Nephron (organoid): ENCODE measurements around the gene MID1.
"Not testable (repeated sequence)": the region's sequence is repeated elsewhere in the genome, so short reads cannot be mapped to it uniquely, and the experiment has no call there.

Experiments used
- H3K27ac Mint-ChIP-seq, 3 experiments: 2 replicates each; pipeline ENCODE4 v1.8.0; 2020; ENCODE audit warnings: mixed read lengths in 3 of 3, mild to moderate bottlenecking in 2 of 3, moderate library complexity in 1 of 3
- H3K27me3 Mint-ChIP-seq: 2 replicates; pipeline ENCODE4 v1.8.0; 2021; ENCODE audit warnings: low read depth, mild to moderate bottlenecking, moderate library complexity, mixed read lengths
- H3K36me3 Mint-ChIP-seq: 2 replicates; pipeline ENCODE4 v1.8.0; 2020; ENCODE audit warnings: low read depth, mixed read lengths
- H3K4me1 Mint-ChIP-seq: 2 replicates; pipeline ENCODE4 v1.8.0; 2020; ENCODE audit warnings: mixed read lengths
- H3K4me3 Mint-ChIP-seq, 3 experiments: 2 replicates each; pipeline ENCODE4 v1.8.0; 2020; ENCODE audit warnings: mild to moderate bottlenecking in 3 of 3, mixed read lengths in 3 of 3, moderate library complexity in 2 of 3
- H3K9me3 Mint-ChIP-seq: 2 replicates; pipeline ENCODE4 v1.8.0; 2020; ENCODE audit warnings: mixed read lengths
- TF ChIP-seq, protein P1 (sequence below), 3 experiments: fragments of 200-600 bp; sonication (generic); IDR thresholded peaks; one replicate each; pipeline ENCODE4 v1.5.0; 2021; ENCODE audit warnings: antibody characterized with exemption in 3 of 3; ENCODE audit not compliant: unreplicated experiment in 3 of 3

Gene MID1

DNA sequence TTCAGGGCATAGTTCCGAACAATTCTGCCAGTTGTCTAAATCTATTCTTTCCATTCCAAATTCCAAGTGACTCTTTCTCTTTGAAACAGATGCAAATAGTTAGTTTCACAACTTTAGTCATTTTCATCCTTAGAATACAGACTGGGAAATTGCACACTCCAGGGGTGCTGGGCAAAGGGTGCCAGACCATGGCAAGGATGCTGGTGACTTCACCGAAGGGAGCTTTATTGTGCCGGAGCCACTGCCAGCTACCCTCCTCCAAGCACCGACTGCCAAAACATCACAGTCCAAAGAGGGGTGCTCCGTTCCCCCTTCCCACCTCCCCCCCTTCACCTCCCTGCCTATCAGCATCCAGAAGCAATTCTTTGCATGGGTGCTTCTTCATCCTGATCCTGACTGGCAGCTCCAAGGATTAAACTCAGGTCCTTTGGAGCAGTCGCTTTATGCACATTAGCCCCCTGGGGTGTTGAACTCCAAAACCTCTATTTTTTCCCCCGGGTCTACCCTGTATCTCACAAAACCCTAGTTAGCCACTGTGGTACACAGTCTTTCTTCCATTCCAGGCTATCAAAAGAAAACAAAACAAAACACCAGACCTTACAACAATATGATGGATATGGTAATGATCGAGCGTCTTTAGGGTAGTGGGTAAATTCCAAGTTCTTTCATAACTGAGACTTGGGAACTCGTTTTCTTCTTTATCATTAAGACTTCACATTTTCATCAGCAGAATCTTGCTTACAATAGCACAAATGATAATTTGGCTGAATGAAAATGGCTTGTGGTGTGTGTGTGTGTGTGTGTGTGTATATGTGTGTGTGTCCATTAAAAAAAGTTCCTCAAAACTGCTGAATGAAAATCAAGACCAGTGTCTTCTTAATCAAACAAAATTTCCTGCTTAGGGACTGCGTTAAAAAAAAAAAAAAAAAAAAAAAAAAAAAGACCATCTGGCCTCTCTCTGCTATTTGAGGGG, 28.7 kb downstream of the MID1 start:
- Mint-ChIP-seq H3K27me3 (no peaks in the 10 kb centered on the region), H3K4me3 (no peak overlapping the region), H3K4me1 (peaks cover 27% of the 10 kb centered on the region), H3K27ac (peak overlapping the region in 2 of 3 experiments; percentile 6 to 37), H3K9me3 (peaks cover 4% of the 10 kb centered on the region), H3K36me3 (peaks cover 10% of the 10 kb centered on the region)
- TF ChIP-seq, protein P1, sequence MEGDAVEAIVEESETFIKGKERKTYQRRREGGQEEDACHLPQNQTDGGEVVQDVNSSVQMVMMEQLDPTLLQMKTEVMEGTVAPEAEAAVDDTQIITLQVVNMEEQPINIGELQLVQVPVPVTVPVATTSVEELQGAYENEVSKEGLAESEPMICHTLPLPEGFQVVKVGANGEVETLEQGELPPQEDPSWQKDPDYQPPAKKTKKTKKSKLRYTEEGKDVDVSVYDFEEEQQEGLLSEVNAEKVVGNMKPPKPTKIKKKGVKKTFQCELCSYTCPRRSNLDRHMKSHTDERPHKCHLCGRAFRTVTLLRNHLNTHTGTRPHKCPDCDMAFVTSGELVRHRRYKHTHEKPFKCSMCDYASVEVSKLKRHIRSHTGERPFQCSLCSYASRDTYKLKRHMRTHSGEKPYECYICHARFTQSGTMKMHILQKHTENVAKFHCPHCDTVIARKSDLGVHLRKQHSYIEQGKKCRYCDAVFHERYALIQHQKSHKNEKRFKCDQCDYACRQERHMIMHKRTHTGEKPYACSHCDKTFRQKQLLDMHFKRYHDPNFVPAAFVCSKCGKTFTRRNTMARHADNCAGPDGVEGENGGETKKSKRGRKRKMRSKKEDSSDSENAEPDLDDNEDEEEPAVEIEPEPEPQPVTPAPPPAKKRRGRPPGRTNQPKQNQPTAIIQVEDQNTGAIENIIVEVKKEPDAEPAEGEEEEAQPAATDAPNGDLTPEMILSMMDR (IDR thresholded peaks at IDR 0.05; ENCODE audit: unreplicated experiment in 3 of 3) = no peak

DNA sequence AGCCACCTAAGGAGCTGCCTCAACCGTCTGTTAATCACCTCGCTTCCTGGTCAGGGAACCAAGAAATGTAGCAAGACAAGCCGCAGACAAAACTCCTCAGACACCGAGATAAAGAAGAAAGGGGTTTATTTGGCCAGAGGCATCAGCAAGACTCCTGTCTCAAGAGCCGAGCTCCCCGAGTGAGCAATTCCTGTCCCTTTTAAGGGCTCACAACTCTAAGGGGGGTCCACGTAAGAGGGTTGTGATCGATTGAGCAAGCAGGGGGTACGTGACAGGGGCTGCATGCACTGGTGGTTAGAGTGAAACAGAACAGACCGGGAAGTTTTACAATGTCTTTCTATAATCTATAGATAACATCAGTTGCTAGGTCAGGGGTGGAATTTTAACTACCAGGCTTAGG, 30.6 kb downstream of the MID1 start:
- Mint-ChIP-seq H3K36me3 (peaks cover 26% of the 10 kb centered on the region), H3K27ac (peak overlapping the region; percentile 79 to 89 (median 88)), H3K4me3 (peak overlapping the region in 1 of 3 experiments; percentile 37), H3K9me3 (peaks cover 15% of the 10 kb centered on the region), H3K4me1 (peaks cover 24% of the 10 kb centered on the region)
- H3K27me3 Mint-ChIP-seq = not testable (repeated sequence)

DNA sequence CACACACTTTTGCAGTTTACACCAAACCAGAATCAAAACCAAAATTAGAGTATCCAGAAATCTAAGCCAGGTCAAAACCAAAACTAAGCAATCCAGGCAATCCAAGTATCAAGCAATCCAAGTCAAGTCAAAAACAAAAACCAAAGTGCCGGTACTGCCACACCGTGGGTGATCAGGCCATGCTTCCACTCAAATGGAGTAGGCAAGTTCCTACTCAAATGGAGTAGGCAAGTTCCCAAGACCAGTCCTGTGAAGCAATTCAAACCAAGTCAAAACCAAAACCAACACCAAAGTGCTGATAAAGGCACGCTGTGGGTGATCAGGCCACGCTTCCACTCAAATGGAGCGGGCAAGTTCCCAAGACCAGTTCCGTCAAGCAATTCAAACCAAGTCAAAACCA, 31.3 kb downstream of the MID1 start:
- no peaks in the 10 kb centered on the region for H3K27me3 Mint-ChIP-seq
- peaks cover 22% of the 10 kb centered on the region for H3K9me3 Mint-ChIP-seq
- peaks cover 33% of the 10 kb centered on the region for H3K36me3 Mint-ChIP-seq
- H3K27ac Mint-ChIP-seq = peak overlapping the region; percentile 5 to 55 (median 39)
- H3K4me1 Mint-ChIP-seq = peaks cover 24% of the 10 kb centered on the region
- peak overlapping the region; percentile 72 to 79 (median 73) for H3K4me3 Mint-ChIP-seq
- TF ChIP-seq, protein P1 (IDR thresholded peaks at IDR 0.05; ENCODE audit: unreplicated experiment in 3 of 3) = no peak

DNA sequence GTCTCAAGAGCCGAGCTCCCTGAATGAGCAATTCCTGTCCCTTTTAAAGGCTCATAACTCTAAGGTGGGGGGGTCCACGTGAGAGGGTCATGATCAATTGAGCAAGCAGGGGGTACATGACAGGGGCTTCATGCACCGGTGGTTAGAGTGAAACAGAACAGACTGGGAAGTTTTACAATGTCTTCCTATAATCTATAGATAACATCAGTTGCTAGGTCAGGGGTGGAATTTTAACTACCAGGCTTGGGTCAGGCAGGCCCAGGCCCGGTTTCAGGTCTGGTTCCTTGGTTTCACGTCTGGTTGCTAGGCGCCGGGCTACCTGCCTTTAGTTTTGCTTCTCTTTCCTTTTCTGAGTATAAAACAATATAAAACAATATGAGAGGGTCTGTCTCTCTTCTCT, 35.5 kb downstream of the MID1 start:
- Mint-ChIP-seq H3K9me3 (peaks cover 34% of the 10 kb centered on the region), H3K4me1 (peaks cover 20% of the 10 kb centered on the region), H3K36me3 (peaks cover 39% of the 10 kb centered on the region)
- not testable (repeated sequence) for H3K27ac Mint-ChIP-seq, H3K4me3 Mint-ChIP-seq, H3K27me3 Mint-ChIP-seq

DNA sequence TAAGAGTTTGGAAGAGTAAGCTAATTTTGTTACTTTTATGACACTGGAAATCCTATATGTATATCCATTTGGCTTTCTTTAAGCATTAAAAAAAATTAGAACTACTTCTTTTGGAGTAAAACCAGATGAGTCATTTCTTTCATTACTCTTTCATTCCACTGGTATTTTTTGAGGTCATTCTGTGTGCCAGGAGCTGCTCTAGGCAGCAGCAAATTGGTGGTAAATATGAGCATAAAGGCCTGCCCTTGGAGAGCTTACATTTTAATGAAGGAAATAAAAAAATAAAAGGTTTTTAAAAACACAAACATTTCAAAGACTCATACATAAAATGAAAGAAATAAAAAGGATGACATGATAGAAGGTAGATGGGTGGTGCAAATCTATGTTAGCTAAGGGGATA, 37.4 kb downstream of the MID1 start:
- TF ChIP-seq, protein P1 (IDR thresholded peaks at IDR 0.05; ENCODE audit: unreplicated experiment in 3 of 3) = no peak
- H3K4me3 Mint-ChIP-seq = no peak overlapping the region
- H3K9me3 Mint-ChIP-seq = peaks cover 31% of the 10 kb centered on the region
- H3K27ac Mint-ChIP-seq = no peak overlapping the region
- no peaks in the 10 kb centered on the region for H3K27me3 Mint-ChIP-seq
- peaks cover 32% of the 10 kb centered on the region for H3K4me1 Mint-ChIP-seq
- H3K36me3 Mint-ChIP-seq = peaks cover 28% of the 10 kb centered on the region

DNA sequence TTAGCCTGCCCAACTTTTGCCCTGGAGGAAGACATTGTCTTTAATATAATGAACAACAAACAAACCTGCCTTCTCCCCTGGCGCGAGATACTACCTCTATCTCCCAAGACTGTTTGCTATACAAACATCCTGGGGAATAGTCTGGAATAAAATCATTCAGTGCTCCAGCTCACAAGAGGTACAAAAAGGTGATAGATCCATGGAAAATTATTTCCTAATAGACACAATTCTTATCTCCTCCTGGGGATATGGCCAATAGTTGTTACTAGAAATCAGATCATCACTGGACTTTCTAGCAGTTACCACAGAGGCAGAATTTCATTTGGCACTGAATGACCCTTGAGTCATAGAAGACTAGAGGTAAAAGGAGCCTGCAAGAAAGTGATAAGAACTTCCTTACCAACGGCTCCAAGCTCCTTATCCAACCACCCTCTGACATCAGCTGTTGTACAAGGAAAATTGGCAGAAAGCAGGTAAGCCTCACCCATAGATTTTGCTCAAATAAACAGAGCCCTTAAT, 38.1 kb downstream of the MID1 start:
- H3K27me3 Mint-ChIP-seq = no peaks in the 10 kb centered on the region
- H3K9me3 Mint-ChIP-seq = peaks cover 31% of the 10 kb centered on the region
- peaks cover 36% of the 10 kb centered on the region for H3K4me1 Mint-ChIP-seq
- H3K4me3 Mint-ChIP-seq = no peak overlapping the region
- H3K36me3 Mint-ChIP-seq = peaks cover 28% of the 10 kb centered on the region
- TF ChIP-seq, protein P1 (IDR thresholded peaks at IDR 0.05; ENCODE audit: unreplicated experiment in 3 of 3) = no peak
- H3K27ac Mint-ChIP-seq = peak overlapping the region in 1 of 3 experiments; percentile 56
